Left lung (tissue), 14 donors: ENCODE data around the gene INHBE. TPM values are rescaled to one million over a fixed set of nuclear protein-coding genes. Genes with fewer than 3 reads are reported as not detected.
"Not testable (repeated sequence)": the region's sequence is repeated elsewhere in the genome, so short reads cannot be mapped to it uniquely, and the experiment has no call there.

ENCODE experiments used
- ATAC-seq: fragments of 200-7000 bp; cut with Tn5 transposase; one replicate; pipeline ENCODE4 v1.9.1; 2020; ENCODE audit warnings: moderate library complexity
- DNase-seq, 4 donors: peaks; one replicate each; pipeline ENCODE4 v3.0.0-alpha.2; 2013 to 2020
- H3K27ac ChIP-seq, 2 donors: fragments of 200-600 bp; sonication (generic) in 1 of 2; one replicate each; pipeline versions ENCODE4 v1.5.0 to v1.8.0; 2020 to 2021
- H3K27me3 ChIP-seq, 2 donors: fragments of 200-600 bp; sonication (generic) in 1 of 2; one replicate each; pipeline versions ENCODE4 v1.5.0 to v1.8.0; 2020 to 2021
- H3K36me3 ChIP-seq, 2 donors: fragments of 200-600 bp; sonication (generic) in 1 of 2; one replicate each; pipeline versions ENCODE4 v1.5.0 to v1.8.0; 2020 to 2021
- H3K4me1 ChIP-seq, 2 donors: fragments of 200-600 bp; one replicate each; pipeline ENCODE4 v1.8.0; 2021
- H3K4me3 ChIP-seq, 2 donors: fragments of 200-600 bp; sonication (generic) in 1 of 2; one replicate each; pipeline versions ENCODE4 v1.5.0 to v1.8.0; 2020 to 2021; ENCODE audit warnings: mild to moderate bottlenecking in 1 of 2
- H3K9me3 ChIP-seq, 2 donors: fragments of 200-600 bp; sonication (generic) in 1 of 2; one replicate each; pipeline versions ENCODE4 v1.5.0 to v1.8.0; 2020 to 2021
- CTCF ChIP-seq, 2 donors: fragments of 200-600 bp; sonication (generic) in 1 of 2; IDR thresholded peaks; one replicate each; pipeline versions ENCODE4 v1.5.0 to v1.8.0; 2021; ENCODE audit warnings: antibody characterized with exemption in 2 of 2
- intact Hi-C, 2 donors: fragments of 100-400 bp; cut with DNase I; formaldehyde crosslinking; loops; one replicate each; pipeline versions ENCODE4 v1.11.2 to v1.14.2; 2022
- long read RNA-seq, 12 donors: library from polyadenylated mRNA in 2 of 12; unstranded in 2 of 12; transcript quantifications; one replicate each; pipeline ENCODE4 v2.0.0 and lab custom pipeline, GENCODE V29; 2019 to 2026
- polyA plus RNA-seq, 6 donors: library from polyadenylated mRNA; unstranded; fragments of 120-200 nt; gene quantifications; one replicate each; pipeline ENCODE4 v1.2.1, GENCODE V29; 2013; ENCODE audit not compliant: insufficient read length in 6 of 6
- total RNA-seq, 2 donors: library from RNA; stranded (reverse); fragmentation: NEBNext Ultra II Directional; extraction: Animal tissue kit (Norgen Biotek cat#: 25700); gene quantifications; one replicate each; pipeline ENCODE4 v1.2.1, GENCODE V29; 2021
- donor health status: DM: no; HTN: yes; CAD: no.
- donor health status: DM: no; HTN: no; CAD: no.

Gene INHBE
- total RNA-seq: under 1 TPM in 1 of 2 donors, not detected in 1; 0.52 TPM
- polyA plus RNA-seq: 1 to 10 TPM in 2 of 6 donors, under 1 TPM in 4; 0.58 to 1.4 (median 0.78) TPM
- long read RNA-seq, donor 1: 0 reads
- long read RNA-seq, donor 2: 0 reads
- long read RNA-seq, donor 3: 0 reads
- long read RNA-seq, donor 4: 0 reads
- long read RNA-seq, donor 5: 0 reads
- long read RNA-seq, donor 6: 0 reads
- long read RNA-seq, donor 7: 0 reads
- long read RNA-seq, donor 8: 0 reads
- long read RNA-seq, donor 9: 0 reads
- long read RNA-seq, donor 10: 0 reads
- long read RNA-seq, donor 11: 0 reads
- long read RNA-seq, donor 12: 0 reads

GRCh38 chr12:57454566-57455373, at the start of gene INHBE:
INHBE (plus strand) TSS chr12:57455307; CDS start chr12:57455537, 230 bp downstream.
- Histone ChIP-seq H3K4me3 (no peak within 1 kb of the TSS), H3K36me3 (no peaks in the 10 kb centered on the region), H3K27ac (no peak within 1 kb of the TSS), H3K27me3 (peaks cover 0 to 22% of the 10 kb centered on the region in 2 donors), H3K4me1 (peaks cover 6 to 10% of the 10 kb centered on the region in 2 donors), H3K9me3 (no peaks in the 10 kb centered on the region)
- TF ChIP-seq CTCF (IDR thresholded peaks at IDR 0.05): no peak
- no peak for DNase-seq
- intact Hi-C loops: loop anchor here in 1 of 2 donors (5.0 to 10.0 kb wide), 2 partner anchors 147 to 190 kb away; no protein-coding TSS in a partner anchor
- no peak for ATAC-seq

- Histone ChIP-seq H3K36me3 (no peaks in the 10 kb centered on the region), H3K4me1 (no peaks in the 10 kb centered on the region), H3K27ac (no peak overlapping the region), H3K4me3 (no peak overlapping the region), H3K9me3 (no peaks in the 10 kb centered on the region), H3K27me3 (no peaks in the 10 kb centered on the region)
- TF ChIP-seq CTCF (IDR thresholded peaks at IDR 0.05): no peak
- DNase-seq: no peak
- intact Hi-C loops: no loop called here
- peak; percentile 48 for ATAC-seq
These were observed 44.6 kb upstream of the INHBE start for GRCh38 chr12:57410534-57410933.

GRCh38 chr12:57414160-57414559, 40.9 kb upstream of the INHBE start:
- H3K4me1 ChIP-seq, H3K4me3 ChIP-seq, intact Hi-C loops, H3K9me3 ChIP-seq, H3K27me3 ChIP-seq, DNase-seq, H3K36me3 ChIP-seq, ATAC-seq, H3K27ac ChIP-seq: not testable (repeated sequence)

- Histone ChIP-seq H3K27me3 (no peaks in the 10 kb centered on the region), H3K4me3 (no peak overlapping the region), H3K27ac (no peak overlapping the region), H3K4me1 (no peaks in the 10 kb centered on the region), H3K9me3 (no peaks in the 10 kb centered on the region), H3K36me3 (no peaks in the 10 kb centered on the region)
- no peak for TF ChIP-seq CTCF (IDR thresholded peaks at IDR 0.05)
- intact Hi-C loops: no loop called here
- DNase-seq: no peak
- ATAC-seq: no peak
These were observed 40.0 kb upstream of the INHBE start for GRCh38 chr12:57415088-57415487.

- DNase-seq: no peak
- ATAC-seq: no peak
- H3K9me3 ChIP-seq: no peaks in the 10 kb centered on the region
- intact Hi-C loops: no loop called here
- peaks cover 0 to 6% of the 10 kb centered on the region in 2 donors for H3K36me3 ChIP-seq
- no peak overlapping the region for H3K4me3 ChIP-seq
- TF ChIP-seq CTCF (IDR thresholded peaks at IDR 0.05): no peak
- H3K27me3 ChIP-seq: no peaks in the 10 kb centered on the region
- H3K4me1 ChIP-seq: no peaks in the 10 kb centered on the region
- H3K27ac ChIP-seq: no peak overlapping the region
These were observed 38.8 kb upstream of the INHBE start for GRCh38 chr12:57416039-57416996.
